ENCODE results near the gene CYRIA. TPM values are rescaled to one million over a fixed set of nuclear protein-coding genes. Genes with fewer than 3 reads are reported as not detected.

CYRIA gene
- total and polyA plus RNA-seq, 3 donors from 2014 or later: 2.6 to 4.8 (median 4.1) TPM

DNA sequence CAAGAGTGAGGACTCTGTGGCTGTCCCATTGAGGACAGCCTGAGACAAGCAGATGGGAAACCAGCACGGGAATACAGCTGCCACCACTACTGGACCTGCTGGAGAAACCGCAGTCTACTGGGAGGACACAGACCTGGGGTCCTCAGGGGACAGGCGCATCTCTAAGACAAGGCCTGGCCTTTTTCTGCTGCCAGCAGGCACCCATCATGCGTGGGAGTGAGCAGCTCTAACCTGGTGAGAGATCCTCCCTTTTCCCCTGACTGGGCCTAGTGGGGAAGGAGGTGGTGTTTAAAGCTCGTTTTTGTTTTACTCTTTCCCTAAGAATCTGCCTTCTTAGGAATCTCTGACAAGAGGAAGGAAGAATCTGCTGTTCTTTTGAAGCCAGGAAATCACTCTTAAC lies 36.6 kb downstream of the CYRIA start:
- Histone ChIP-seq H3K4me1 (peaks cover 10% of the 10 kb centered on the region), H3K9me3 (no peaks in the 10 kb centered on the region), H3K4me3 (no peak overlapping the region), H3K36me3 (ENCODE audit: low read depth, missing control alignments) (no peaks in the 10 kb centered on the region), H3K27me3 (no peaks in the 10 kb centered on the region), H3K27ac (no peak overlapping the region)
- intact Hi-C loops (cut with DNase I; ENCODE audit: low total_unique reads): no loop called here
- no peak for TF ChIP-seq POLR2A (IDR thresholded peaks at IDR 0.05)
- TF ChIP-seq, protein P1, sequence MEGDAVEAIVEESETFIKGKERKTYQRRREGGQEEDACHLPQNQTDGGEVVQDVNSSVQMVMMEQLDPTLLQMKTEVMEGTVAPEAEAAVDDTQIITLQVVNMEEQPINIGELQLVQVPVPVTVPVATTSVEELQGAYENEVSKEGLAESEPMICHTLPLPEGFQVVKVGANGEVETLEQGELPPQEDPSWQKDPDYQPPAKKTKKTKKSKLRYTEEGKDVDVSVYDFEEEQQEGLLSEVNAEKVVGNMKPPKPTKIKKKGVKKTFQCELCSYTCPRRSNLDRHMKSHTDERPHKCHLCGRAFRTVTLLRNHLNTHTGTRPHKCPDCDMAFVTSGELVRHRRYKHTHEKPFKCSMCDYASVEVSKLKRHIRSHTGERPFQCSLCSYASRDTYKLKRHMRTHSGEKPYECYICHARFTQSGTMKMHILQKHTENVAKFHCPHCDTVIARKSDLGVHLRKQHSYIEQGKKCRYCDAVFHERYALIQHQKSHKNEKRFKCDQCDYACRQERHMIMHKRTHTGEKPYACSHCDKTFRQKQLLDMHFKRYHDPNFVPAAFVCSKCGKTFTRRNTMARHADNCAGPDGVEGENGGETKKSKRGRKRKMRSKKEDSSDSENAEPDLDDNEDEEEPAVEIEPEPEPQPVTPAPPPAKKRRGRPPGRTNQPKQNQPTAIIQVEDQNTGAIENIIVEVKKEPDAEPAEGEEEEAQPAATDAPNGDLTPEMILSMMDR (IDR thresholded peaks at IDR 0.05): no peak
- no peak for DNase-seq
- 78 to 83% methylated on average over 5 of the region's 5 CpGs for WGBS, 2 donors

DNA sequence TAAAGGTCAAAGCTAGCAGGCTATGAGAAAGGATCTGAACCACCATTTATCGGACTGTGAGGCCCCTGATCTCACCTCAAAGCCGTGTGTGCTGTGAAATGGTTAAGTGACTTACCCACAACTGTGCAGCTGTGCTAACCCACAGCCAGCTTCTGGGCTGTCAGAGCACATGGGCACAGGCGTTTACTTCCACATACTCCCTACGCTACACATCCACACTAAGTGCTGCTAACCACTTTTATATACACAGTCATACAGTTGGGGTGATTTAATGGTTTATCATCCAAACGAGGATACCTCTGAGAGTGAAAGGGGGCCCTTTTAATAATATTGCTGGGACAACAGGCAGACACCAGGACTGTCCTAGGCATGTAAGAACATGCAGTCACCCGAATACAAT lies 37.3 kb downstream of the CYRIA start:
- H3K27me3 ChIP-seq: no peaks in the 10 kb centered on the region
- intact Hi-C loops (cut with DNase I; ENCODE audit: low total_unique reads): no loop called here
- no peaks in the 10 kb centered on the region for H3K9me3 ChIP-seq
- H3K4me1 ChIP-seq: peaks cover 10% of the 10 kb centered on the region
- H3K27ac ChIP-seq: no peak overlapping the region
- no peaks in the 10 kb centered on the region for H3K36me3 ChIP-seq (ENCODE audit: low read depth, missing control alignments)
- WGBS, 2 donors: 85% methylated on average over 6 of the region's 6 CpGs
- no peak for DNase-seq
- TF ChIP-seq, protein P1 (IDR thresholded peaks at IDR 0.05): no peak
- no peak for TF ChIP-seq POLR2A (IDR thresholded peaks at IDR 0.05)
- no peak overlapping the region for H3K4me3 ChIP-seq

GRCh38 chr2:16626997-16627605 lies 38.5 kb downstream of the CYRIA start:
- intact Hi-C loops (cut with DNase I; ENCODE audit: low total_unique reads): no loop called here
- WGBS, 2 donors: 82 to 86% methylated on average over 6 of the region's 6 CpGs
- Histone ChIP-seq H3K4me1 (peaks cover 10% of the 10 kb centered on the region), H3K9me3 (no peaks in the 10 kb centered on the region), H3K4me3 (no peak overlapping the region), H3K36me3 (ENCODE audit: low read depth, missing control alignments) (no peaks in the 10 kb centered on the region), H3K27ac (no peak overlapping the region), H3K27me3 (no peaks in the 10 kb centered on the region)
- TF ChIP-seq POLR2A (IDR thresholded peaks at IDR 0.05): no peak
- TF ChIP-seq, protein P1 (IDR thresholded peaks at IDR 0.05): no peak
- DNase-seq: no peak

GRCh38 chr2:16626497-16626896 lies 39.1 kb downstream of the CYRIA start:
- H3K27ac ChIP-seq: peak overlapping the region in 1 of 2 donors; percentile 30
- peaks cover 10% of the 10 kb centered on the region for H3K4me1 ChIP-seq
- H3K27me3 ChIP-seq: no peaks in the 10 kb centered on the region
- no peak for DNase-seq
- no peak for TF ChIP-seq POLR2A (IDR thresholded peaks at IDR 0.05)
- TF ChIP-seq, protein P1 (IDR thresholded peaks at IDR 0.05): no peak
- H3K36me3 ChIP-seq (ENCODE audit: low read depth, missing control alignments): no peaks in the 10 kb centered on the region
- H3K9me3 ChIP-seq: no peaks in the 10 kb centered on the region
- no peak overlapping the region for H3K4me3 ChIP-seq
- intact Hi-C loops (cut with DNase I; ENCODE audit: low total_unique reads): no loop called here
- WGBS, 2 donors: 63 to 68% methylated on average over 3 of the region's 3 CpGs

DNA sequence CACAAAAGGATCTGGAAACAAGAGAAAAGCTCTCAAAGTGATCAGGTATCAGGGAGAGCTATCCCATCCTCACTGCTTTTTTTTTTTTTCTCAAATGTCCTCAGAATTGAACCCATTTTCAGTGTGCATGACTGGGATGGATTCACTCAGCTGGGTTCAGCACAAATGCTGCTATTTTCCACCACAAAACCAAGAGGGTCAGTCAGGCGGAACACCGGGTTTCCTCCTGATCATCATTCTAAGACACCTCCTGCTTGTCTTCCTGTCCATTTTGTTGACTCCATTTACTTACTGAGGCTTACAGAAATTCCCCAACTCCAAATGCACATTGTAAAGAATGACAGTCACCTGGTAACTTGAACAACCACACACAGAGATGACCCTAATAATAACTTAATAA lies 39.9 kb downstream of the CYRIA start:
- no peak for DNase-seq
- 79 to 94% methylated on average over 2 of the region's 2 CpGs for WGBS, 2 donors
- intact Hi-C loops (cut with DNase I; ENCODE audit: low total_unique reads): no loop called here

More for the DNA sequence above, 39.9 kb downstream of the CYRIA start:
- Histone ChIP-seq H3K27ac (peak overlapping the region in 1 of 2 donors; percentile 30), H3K36me3 (ENCODE audit: low read depth, missing control alignments) (no peaks in the 10 kb centered on the region), H3K27me3 (no peaks in the 10 kb centered on the region), H3K4me3 (no peak overlapping the region), H3K4me1 (peaks cover 10% of the 10 kb centered on the region), H3K9me3 (no peaks in the 10 kb centered on the region)
- no peak for TF ChIP-seq POLR2A (IDR thresholded peaks at IDR 0.05)
- TF ChIP-seq, protein P1 (IDR thresholded peaks at IDR 0.05): no peak

All from testis (tissue), 3 donors.